ENCODE results near the gene SLC4A2. TPM values are rescaled to one million over a fixed set of nuclear protein-coding genes. Genes with fewer than 3 reads are reported as not detected.

SLC4A2 gene
- total and polyA plus RNA-seq, 2 of the 8 experiments (the other 6 are each of a cell fraction or from before 2014, with no cell fraction given), result 72.6 to 147 TPM

GRCh38 chr7:151017370-151017952, 41.9 kb upstream of the SLC4A2 start:
- ChIA-PET CTCF (ENCODE audit: partially characterized antibody) (interaction anchor here (0.6 to 8.0 kb wide), 36 partner anchors 8 to 1218 kb away, joined by 3 to 116 read pairs (median 6); partner anchors contain the start of genes ABCB8, ABCF2, AGAP3 and ASIC3), POLR2A (ENCODE audit: partially characterized antibody) (interaction anchor here (1.2 to 3.2 kb wide), 5 partner anchors 8 to 113 kb away, joined by 3 to 18 read pairs (median 4); partner anchors contain the start of gene ABCB8)
- Histone ChIP-seq H2AFZ (ENCODE audit: low read length) (no peak overlapping the region), H3K4me3 (ENCODE audit: extremely low read depth in 1 of 4, insufficient read depth in 2 of 4, low read depth in 3 of 4, low read length in 4 of 4) (peak overlapping the region in 1 of 4 experiments; percentile 50; a peak in 3 of 8 replicates), H3K18ac (ENCODE audit: extremely low read depth, low read length) (no peak overlapping the region), H2BK12ac (ENCODE audit: low read depth, low read length) (peak overlapping the region; percentile 12; the same call in 1 of the 2 replicates), H3K4me2 (ENCODE audit: insufficient read depth in 1 of 2, low read depth in 2 of 2, low read length in 2 of 2) (peak overlapping the region; percentile 36 to 75), H3K9ac (replicated peaks in 1 of 4; ENCODE audit: extremely low read depth in 1 of 4, low read depth in 3 of 4, low read length in 3 of 4) (no peak overlapping the region; a peak in 1 of 7 replicates), H2BK20ac (ENCODE audit: low read length) (no peak overlapping the region), H4K91ac (replicated peaks; ENCODE audit: insufficient read length, low read length) (no peak overlapping the region), H3K14ac (ENCODE audit: insufficient read length) (no peak overlapping the region), H3K4ac (replicated peaks; ENCODE audit: insufficient read length, low read depth, low read length) (no peak overlapping the region), H3K4me1 (replicated peaks in 1 of 4; ENCODE audit: control insufficient read depth in 3 of 4, insufficient read depth in 4 of 4, low read length in 3 of 4) (peaks cover 0 to 30% (median 19%) of the 10 kb centered on the region in 4 experiments; a peak in 5 of 7 replicates), H4K8ac (ENCODE audit: extremely low read depth, insufficient read depth, low read length) (peak overlapping the region; percentile 89; the same call in 1 of the 2 replicates), H4K5ac (ENCODE audit: insufficient read length, low read depth, low read length) (no peak overlapping the region), H2BK120ac (replicated peaks; ENCODE audit: low read depth, low read length) (peak overlapping the region; percentile 12), H3K27ac (ENCODE audit: low read depth, low read length) (no peak overlapping the region), H3K23me2 (ENCODE audit: low read depth, low read length) (peaks cover 7% of the 10 kb centered on the region; the same call in 1 of the 2 replicates), H2AK5ac (ENCODE audit: low read depth, low read length) (no peak overlapping the region), H3K79me2 (ENCODE audit: control insufficient read depth in 1 of 2, insufficient read depth in 2 of 2, low read length in 2 of 2) (no peaks in the 10 kb centered on the region), H3K27me3 (replicated peaks in 1 of 4; ENCODE audit: control insufficient read depth in 3 of 4, extremely low read depth in 1 of 4, insufficient read depth in 3 of 4, low read length in 3 of 4) (peaks cover 8 to 46% (median 39%) of the 10 kb centered on the region in 4 experiments), H2BK5ac (ENCODE audit: low read depth, low read length) (no peak overlapping the region), H3K36me3 (ENCODE audit: control insufficient read depth in 2 of 4, insufficient read depth in 4 of 4, low read length in 3 of 4) (no peaks in the 10 kb centered on the region), H3K23ac (ENCODE audit: insufficient read length) (no peak overlapping the region), H3K79me1 (ENCODE audit: low read depth, low read length) (no peaks in the 10 kb centered on the region; the same call in 1 of the 2 replicates), H3K56ac (replicated peaks; ENCODE audit: insufficient read length, low read depth, low read length) (peak overlapping the region; percentile 17), H3K9me3 (ENCODE audit: insufficient read depth in 2 of 2, low read depth in 1 of 2, low read length in 1 of 2) (no peaks in the 10 kb centered on the region), H4K20me1 (replicated peaks in 1 of 2; ENCODE audit: control insufficient read depth in 1 of 2, insufficient read depth in 2 of 2, low read length in 2 of 2) (no peaks in the 10 kb centered on the region), H2BK15ac (ENCODE audit: low read length) (peak overlapping the region; percentile 88; the same call in 1 of the 2 replicates)
- DNase-seq (ENCODE audit: low read depth in 1 of 2, low spot score in 2 of 2), result no peak
- no peak for FAIRE-seq
- WGBS, 2 experiments (ENCODE audit: extremely low coverage in 1 of 2, insufficient coverage in 1 of 2, insufficient read length in 1 of 2, insufficient replicate concordance in 2 of 2, low coverage in 1 of 2, low lambda C conversion rate in 2 of 2, missing lambda C conversion rate in 1 of 2), result 77% methylated on average over 13 of the region's 13 CpGs; no CpG with 5 or more reads in 1 of the 2 experiments
- TF ChIP-seq SIX5 (IDR thresholded peaks at IDR 0.05; ENCODE audit: low read depth, low read length), result no peak
- no peak for TF ChIP-seq EP300 (IDR thresholded peaks at IDR 0.05; ENCODE audit: borderline replicate concordance in 1 of 2, low read depth in 2 of 2, low read length in 2 of 2)
- TF ChIP-seq SIN3A (conservative IDR thresholded peaks at IDR 0.05 in 1 of 2, IDR thresholded peaks at IDR 0.05 in 1 of 2; ENCODE audit: low read depth in 1 of 2, low read length in 2 of 2), result no peak
- TF ChIP-seq TEAD4 (IDR thresholded peaks at IDR 0.05; ENCODE audit: low read depth, low read length), result no peak
- TF ChIP-seq TAF1 (IDR thresholded peaks at IDR 0.05; ENCODE audit: low read depth, low read length), result no peak
- no peak for TF ChIP-seq RNF2 (IDR thresholded peaks at IDR 0.05; ENCODE audit: borderline replicate concordance, low read depth, low read length, missing control alignments, poor library complexity, severe bottlenecking)
- TF ChIP-seq KDM5A (IDR thresholded peaks at IDR 0.05; ENCODE audit: low read length), result no peak
- no peak for TF ChIP-seq NANOG (IDR thresholded peaks at IDR 0.05; ENCODE audit: insufficient read depth, low read depth, low read length, poor library complexity, severe bottlenecking)

Measured in H1 (cell line).